Inferior parietal cortex (tissue), 1 donor: ENCODE data around the gene PAX5.

Experiments used
- DNase-seq: peaks from one replicate; pipeline ENCODE4 v3.0.0-alpha.2; 2016; ENCODE audit errors: extremely low spot score

PAX5 gene

DNA sequence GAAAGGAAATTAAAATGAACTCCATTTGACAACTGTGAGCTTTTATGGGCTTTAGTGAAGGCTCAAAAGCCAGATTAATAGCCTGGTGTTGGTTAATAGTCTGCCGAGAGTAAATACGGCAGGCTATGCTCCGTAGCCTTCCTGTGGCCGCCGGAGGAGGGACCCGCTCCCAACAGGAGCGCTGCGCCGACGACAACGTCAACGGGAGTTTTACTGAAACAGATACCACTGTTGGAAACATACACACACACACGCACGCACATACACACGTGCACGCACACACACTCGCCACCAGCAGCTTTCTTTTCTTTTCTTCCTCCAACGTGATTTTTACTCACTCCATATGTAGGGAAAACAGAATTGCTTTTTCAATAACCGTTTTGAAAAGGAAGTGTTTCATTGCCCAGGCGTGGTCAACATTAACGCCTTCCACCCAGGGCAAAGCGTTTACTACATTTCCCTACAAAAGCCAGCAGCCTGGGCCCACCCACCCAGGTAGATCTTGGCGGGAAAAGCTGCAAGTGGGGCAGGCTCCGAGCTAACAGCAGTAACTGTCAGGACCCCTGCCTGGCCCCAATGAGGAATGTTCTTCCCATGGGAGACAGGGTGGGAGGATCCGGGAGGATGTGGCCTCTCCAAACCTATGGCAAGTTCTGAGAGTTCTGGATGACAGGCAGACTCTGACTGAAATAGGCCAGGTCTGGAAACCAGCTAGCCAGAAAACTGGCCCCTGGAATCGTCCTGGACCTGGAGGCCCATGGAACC, 72.3 kb downstream of the PAX5 start:
- no peak for DNase-seq

- DNase-seq, result no peak
Measured at GRCh38 chr9:36961051-36961450, 73.0 kb downstream of the PAX5 start.

GRCh38 chr9:36960575-36960955, 73.5 kb downstream of the PAX5 start:
- DNase-seq, result no peak

DNA sequence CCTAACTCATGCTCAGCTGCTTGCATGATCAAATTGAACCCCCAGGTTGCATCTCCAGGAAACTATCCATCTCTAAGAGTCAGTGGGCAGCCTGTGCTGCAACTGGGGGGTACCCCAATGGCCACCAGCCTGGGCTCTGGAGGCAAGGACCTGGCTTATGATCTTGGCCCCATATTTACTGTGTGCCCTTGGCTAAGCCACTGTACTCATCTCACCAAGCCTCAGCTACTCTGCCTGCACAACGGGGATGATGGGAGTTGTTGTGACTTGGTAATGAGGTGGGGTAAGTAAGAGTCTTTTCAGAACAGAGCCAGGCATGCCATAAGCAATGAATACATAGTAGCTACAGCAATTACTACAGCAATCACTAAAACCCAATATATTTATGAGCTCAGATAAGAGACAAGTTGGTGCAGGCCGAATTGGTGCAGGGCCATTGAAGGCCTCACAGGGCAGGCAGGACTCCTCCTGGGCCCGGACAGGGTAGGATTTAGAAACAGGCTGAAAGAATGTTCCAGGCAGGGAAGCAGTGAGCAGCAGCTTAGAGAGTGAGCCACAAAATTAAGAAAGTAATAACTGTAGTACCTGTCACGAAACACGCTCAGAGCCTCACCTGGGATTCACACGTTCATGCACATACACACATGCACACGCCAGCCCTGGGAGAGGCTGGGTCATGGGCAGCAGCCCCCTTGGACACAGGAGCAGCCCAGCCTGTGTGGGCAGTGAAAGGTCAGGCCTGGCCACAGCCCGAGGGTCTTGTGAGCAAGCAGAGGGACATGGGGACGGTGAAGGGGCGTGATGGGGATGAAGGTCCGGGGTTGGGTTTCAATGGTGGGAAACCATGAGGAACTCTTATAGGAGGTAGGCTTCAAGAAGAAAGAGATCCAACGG, 74.1 kb downstream of the PAX5 start:
- no peak for DNase-seq

GRCh38 chr9:36956908-36957307, 77.2 kb downstream of the PAX5 start:
- no peak for DNase-seq

- DNase-seq, result no peak
Measured at GRCh38 chr9:36950389-36950788, 83.7 kb downstream of the PAX5 start.

DNA sequence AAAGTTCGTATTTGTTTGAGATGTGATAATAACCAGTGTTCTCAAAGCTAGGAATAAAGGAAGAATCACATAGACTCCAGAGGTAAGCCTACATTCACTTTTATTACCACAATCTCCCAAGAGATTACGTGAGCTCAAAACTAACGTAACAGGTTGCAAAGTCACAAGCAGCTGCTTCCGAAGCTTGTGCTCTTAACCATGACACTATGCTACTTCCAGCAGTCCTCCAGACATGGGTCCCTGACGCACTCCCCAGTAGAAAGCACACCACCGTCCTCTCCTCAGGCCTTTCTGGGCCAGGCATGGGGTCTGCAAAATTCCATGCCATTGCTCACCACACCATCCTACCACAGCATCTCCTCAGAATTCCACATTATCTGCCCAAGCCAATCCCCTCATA, 84.6 kb downstream of the PAX5 start:
- no peak for DNase-seq

DNA sequence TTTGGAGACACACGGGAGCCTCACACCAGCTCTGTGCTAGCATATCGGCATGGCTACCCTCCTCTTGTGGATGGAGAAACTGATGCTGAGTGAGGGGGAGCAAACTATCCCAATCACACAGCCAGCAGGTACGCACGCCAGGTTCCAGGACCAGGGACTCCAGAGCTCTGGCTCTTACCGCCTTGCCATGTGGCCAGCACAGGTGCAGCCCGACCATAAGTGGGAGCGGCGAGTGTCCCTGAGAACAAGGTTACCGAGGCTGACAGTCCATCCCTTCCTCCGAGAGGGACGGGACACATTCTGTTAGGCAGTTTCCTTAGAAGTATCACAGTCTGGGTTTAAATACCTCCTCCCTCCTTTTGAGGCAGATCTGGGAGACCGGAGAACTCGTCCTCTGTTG, 86.0 kb downstream of the PAX5 start:
- no peak for DNase-seq

GRCh38 chr9:36946653-36947052, 87.4 kb downstream of the PAX5 start:
- no peak for DNase-seq

DNA sequence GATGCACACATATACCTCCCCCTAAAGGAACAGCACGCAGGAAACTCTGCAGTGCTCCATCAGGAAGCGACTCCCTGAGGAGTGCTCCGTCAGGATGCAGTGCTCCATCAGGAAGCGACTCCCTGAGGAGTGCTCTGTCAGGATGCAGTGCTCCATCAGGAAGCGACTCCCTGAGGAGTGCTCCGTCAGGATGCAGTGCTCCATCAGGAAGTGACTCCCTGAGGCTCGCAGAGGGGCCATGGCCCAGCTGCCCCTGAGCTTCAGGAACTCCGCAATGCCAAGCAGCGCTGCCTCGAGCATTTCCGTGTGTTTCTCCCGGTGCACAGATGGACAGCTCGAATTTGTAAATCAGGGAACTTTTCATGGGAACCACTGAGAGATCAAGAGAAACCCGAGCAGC, 88.1 kb downstream of the PAX5 start:
- DNase-seq, result no peak

DNA sequence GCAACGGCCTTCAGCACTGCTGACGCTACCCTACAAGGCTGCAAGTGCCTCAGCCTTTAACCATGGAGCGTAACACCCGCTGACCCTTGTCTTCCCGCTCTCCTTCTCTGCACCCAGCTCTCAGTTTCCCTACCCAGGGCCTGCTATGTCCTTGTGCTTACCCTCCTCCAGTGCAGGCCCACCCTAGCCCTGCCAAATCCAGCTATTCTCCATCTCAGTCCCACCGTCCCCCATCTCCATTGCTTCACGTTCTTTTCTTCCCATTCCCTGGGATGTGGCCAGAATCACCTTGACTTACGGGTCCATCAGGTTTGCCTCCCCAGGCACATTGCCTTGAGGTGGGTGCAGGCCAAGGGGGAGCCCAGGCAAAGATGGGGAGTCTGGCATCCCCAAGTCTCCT, 91.2 kb downstream of the PAX5 start:
- DNase-seq, result no peak

GRCh38 chr9:36941441-36941840, 92.6 kb downstream of the PAX5 start:
- no peak for DNase-seq

- no peak for DNase-seq
Measured at GRCh38 chr9:36940881-36941280, 93.2 kb downstream of the PAX5 start.

DNA sequence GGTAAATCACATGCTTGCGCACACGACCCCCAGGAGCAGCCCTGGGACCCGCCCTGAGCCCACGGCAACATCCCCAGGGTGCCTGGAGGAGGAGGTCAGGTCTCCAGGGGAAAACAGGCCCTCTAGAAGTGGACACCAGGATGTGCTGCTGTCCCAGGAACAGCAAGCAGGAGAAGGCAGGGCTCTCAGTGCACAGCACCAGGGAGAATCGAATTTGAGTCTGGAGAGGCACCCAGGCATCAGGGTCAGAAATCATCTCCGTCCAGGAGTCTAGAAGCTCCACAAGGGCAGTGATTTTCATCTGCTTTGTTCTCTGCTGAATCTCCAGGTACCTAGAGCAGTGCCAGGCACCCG, 93.6 kb downstream of the PAX5 start:
- DNase-seq, result no peak

DNA sequence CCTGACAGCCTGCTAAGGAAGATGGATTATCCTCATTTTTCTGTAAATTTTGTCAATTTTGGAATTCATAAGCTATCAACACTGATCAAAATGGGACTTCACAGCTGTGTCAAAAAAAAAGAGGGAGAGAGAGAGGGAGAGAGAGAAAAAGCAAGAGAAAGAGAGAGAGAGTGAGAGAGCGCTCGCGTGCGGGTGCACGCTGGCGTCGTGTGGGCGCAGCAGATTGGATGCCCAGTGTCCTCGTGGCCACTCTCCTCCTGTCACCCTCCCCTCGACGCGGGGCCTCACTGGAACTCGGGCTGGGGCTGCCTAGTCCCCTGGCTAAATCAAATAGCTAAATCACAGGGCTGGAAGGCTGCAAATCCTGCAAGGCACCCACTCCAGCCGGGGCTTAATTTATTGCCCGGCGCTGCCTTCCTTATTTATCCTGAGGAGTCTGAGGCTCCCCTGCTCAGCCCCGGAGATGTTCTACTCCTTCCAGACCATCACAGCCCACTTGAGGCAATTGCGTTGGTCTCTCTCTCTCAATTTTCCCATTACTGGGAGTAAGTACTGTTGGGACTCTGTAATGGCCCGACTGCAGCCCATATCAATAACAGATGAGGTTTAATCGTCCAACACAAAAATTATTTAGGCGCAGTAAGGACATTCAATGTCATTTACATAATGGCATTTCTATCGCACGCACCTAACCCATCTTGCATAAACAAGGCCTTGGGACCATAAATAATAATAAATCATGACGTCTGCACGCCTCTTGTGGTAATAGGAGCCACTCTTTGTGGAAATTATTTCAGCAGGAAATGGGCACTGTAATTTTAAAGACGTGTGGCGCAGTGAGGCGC, 94.2 kb downstream of the PAX5 start:
- no peak for DNase-seq

DNA sequence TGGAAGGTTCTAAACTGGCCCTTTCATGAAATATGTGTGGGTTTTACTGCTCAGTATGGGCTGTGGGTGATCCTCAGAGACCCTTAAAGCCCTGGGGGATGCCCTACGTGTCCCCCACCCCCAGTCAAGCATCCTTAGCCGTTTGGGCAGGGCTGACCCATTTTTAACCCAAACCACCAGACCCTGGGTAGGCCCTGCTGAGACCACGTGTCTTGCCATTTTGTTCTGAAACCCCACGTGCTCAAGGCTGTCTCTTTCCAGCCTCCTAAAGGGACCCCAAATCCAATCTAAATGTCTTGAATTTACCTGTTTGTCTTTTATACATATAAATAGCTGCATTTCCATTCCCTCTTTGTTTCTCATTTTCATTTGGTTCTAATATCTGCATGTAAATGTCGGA, 94.9 kb downstream of the PAX5 start:
- no peak for DNase-seq

GRCh38 chr9:36938617-36939016, 95.5 kb downstream of the PAX5 start:
- no peak for DNase-seq

DNA sequence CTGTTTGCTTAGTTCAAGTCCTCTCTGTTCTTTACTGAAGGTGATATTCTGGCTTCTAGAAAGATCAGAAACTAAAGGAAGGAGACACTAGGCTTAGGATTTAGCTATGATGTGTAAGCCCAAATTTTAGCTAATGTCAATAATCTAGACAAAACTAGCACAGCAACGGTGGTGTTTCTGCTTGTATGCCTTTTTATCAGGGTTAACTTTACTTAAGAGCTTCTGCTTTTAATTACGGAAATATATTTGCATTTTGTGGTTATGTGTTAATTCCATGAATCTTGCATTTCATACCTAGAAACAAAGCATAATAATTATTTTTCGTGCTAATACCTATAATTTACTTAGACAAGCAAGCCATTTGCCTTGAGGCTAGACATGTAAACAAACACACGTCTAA, 96.1 kb downstream of the PAX5 start:
- no peak for DNase-seq

DNA sequence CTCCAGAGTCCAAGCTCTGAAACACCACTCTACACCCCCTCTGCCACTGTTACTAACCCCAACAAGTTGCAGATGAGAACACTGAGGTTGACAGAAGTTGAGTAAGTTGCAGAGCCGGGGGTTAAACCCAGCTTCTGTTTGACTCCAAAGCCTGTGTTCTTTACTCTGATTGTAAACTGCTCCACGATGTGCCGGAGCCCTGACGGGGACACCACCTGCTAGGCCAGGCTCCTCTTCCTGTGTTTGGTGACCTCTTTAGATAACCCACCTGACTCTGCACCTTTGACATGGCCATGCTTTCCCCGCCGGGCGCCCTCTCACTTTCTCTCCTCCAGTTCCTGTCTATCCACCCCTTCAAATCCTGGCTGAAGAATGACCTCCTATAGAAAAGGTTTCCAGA, 96.7 kb downstream of the PAX5 start:
- DNase-seq, result no peak

- no peak for DNase-seq
Measured at GRCh38 chr9:36936498-36936831, 97.6 kb downstream of the PAX5 start.

DNA sequence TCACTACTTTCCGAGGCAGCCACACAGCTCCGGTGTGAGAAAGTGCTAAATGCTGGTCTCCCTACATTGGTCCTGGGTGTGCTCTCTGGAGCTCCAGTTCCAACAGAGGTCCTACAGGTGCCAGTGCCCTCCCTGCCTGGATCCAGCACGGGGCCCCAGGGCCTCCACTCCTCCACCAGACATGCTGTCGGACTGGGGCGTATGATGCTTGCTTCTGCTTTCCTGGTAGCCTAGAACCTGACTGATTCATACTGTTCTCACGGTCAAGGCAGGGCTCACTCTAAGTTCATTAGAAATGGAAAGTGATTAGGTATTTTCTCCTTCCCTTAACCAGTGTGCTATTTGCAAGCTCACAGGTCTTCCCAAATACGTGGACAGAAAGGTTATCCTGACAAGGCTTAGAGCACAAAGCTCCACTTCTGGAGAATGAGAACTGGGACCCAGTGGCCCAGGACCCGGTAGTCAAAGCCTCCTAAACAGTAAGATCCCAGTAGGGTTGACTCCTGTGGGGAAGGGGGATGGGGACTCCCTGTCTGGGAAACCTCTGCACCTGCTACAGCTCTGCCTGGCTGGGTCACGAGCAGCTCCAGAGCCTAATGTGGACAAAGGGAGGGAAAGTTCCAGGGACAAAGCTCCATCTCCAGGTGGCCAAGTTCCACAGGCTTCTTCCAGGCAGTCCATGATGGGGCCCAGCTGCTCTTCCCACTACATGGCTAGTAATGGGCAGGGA, 98.1 kb downstream of the PAX5 start:
- no peak for DNase-seq

- no peak for DNase-seq
Measured at GRCh38 chr9:36935332-36935731, 98.7 kb downstream of the PAX5 start.
